Tongue (tissue), 3 donors: ENCODE data around the gene MARCHF5. TPM values are rescaled to one million over a fixed set of nuclear protein-coding genes. Genes with fewer than 3 reads are reported as not detected.
"Not testable (repeated sequence)": the region's sequence is repeated elsewhere in the genome, so short reads cannot be mapped to it uniquely, and the experiment has no call there.

Experiments
- DNase-seq: peaks from one replicate; pipeline ENCODE4 v3.0.0-alpha.2; 2015
- small RNA-seq: library from RNA; depleted of rRNA; stranded (forward); fragments of <200 nt; gene quantifications from one replicate; pipeline ENCODE3, GENCODE V24; 2014; ENCODE audit warnings: low replicate concordance
- total RNA-seq: library from RNA; depleted of rRNA; stranded (reverse); fragments of >200 nt; gene quantifications from one replicate; pipeline ENCODE4 v1.2.3, GENCODE V29; 2014

MARCHF5 gene
- total RNA-seq, 1 donor from 2014 or later: 18.7 TPM

DNA sequence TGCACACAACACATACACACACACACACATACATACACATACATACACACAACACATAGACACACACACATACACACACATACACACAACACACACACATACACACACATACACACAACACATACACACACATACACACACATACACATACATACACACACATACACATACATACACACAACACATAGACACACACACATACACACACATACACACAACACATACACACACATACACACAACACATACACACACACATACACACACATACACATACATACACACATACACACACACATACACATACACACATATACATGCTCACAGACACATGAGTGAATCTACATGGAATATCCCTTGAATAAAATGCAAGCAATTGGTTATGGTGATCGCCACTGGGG, 102.2 kb downstream of the MARCHF5 start:
- not testable (repeated sequence) for DNase-seq

DNA sequence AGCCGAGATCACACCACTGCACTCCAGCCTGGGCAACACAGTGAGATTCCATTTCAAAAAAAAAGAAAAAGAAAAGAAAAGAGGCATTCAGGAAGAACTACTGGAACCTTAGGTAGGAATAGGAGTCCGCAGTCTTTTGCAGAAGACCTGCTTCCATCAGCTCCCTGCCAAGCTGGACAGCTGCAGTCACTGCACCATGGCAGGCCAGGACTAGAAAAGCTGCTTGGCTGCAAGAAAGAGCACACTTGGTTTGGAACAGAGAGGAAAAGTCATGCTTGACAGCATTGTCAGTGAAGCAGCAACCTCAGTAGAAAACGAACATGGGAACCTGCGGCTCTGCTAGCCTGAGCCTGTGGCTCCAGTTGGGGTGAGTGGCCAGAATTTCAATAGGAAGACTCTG, 104.3 kb downstream of the MARCHF5 start:
- DNase-seq: peak; percentile 10

DNA sequence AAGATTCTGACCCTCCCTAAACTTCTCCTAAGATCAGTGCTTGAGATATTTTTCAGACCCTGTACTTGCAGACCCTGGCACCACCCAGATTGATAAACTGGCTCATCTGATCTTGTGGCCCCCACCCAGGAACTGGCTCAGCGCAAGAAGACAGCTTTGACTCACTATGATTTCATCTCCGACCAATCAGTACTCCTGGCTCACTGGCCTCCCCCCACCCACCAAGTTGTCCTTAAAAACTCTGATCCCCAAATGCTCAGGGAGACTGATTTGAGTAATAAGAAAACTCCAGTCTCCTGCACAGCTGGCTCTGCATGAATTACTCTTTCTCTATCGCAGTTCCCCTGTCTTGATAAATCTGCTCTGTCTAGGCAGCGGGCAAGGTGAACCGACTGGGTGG, 111.3 kb downstream of the MARCHF5 start:
- not testable (repeated sequence) for DNase-seq

Small RNAs within 50 kb of the gene (small RNA-seq; reads per million reads assigned to genes)
- gene RF00019 (not detected), gene RNY3P12 (not detected)

Other genes with a start within 250 kb of the MARCHF5 start
- 7.2 TPM for gene CPEB3, start 89 bp upstream of the MARCHF5 start, total RNA-seq